Left renal cortex interstitium (tissue), 4 donors: ENCODE results near the gene MTHFSD. TPM values are rescaled to one million over a fixed set of nuclear protein-coding genes. Genes with fewer than 3 reads are reported as not detected.
"Not testable (repeated sequence)": the region's sequence is repeated elsewhere in the genome, so short reads cannot be mapped to it uniquely, and the experiment has no call there.

Source experiments
- DNase-seq, 4 donors: peaks; one replicate each; pipeline ENCODE4 v3.0.0-alpha.2; 2013; ENCODE audit warnings: low read depth in 4 of 4, low spot score in 2 of 4, missing footprints in 1 of 4
- polyA plus RNA-seq, 4 donors: library from polyadenylated mRNA; unstranded; fragments of 120-200 nt; gene quantifications; one replicate each; pipeline ENCODE4 v1.2.1, GENCODE V29; 2013; ENCODE audit not compliant: insufficient read length in 4 of 4

The MTHFSD gene
- 10 to 100 TPM; 19.1 to 33.8 (median 28.3) TPM for polyA plus RNA-seq

GRCh38 chr16:86554917-86555703, at the start of gene MTHFSD:
Gene MTHFSD, minus strand, starts transcription at chr16:86555235. Its CDS starts 51 bp downstream, at chr16:86555184.
- DNase-seq: peak in 3 of 4 donors; percentile 17 to 90 (median 87)

GRCh38 chr16:86604436-86605193, 49.6 kb upstream of the MTHFSD start:
- no peak for DNase-seq

GRCh38 chr16:86602521-86602920, 47.5 kb upstream of the MTHFSD start:
- no peak for DNase-seq

- no peak for DNase-seq
Measured at GRCh38 chr16:86601356-86601755, 46.3 kb upstream of the MTHFSD start.

- no peak for DNase-seq
Measured at GRCh38 chr16:86598607-86599565, 43.9 kb upstream of the MTHFSD start.

- DNase-seq: no peak
Measured at GRCh38 chr16:86597880-86598606, 43.0 kb upstream of the MTHFSD start.

GRCh38 chr16:86597126-86597879, 42.3 kb upstream of the MTHFSD start:
- no peak for DNase-seq

- no peak for DNase-seq
Measured at GRCh38 chr16:86595983-86596605, 41.1 kb upstream of the MTHFSD start.

GRCh38 chr16:86594721-86595120, 39.7 kb upstream of the MTHFSD start:
- DNase-seq: no peak

GRCh38 chr16:86593913-86594620, 39.0 kb upstream of the MTHFSD start:
- no peak for DNase-seq

GRCh38 chr16:86591270-86591669, 36.2 kb upstream of the MTHFSD start:
- no peak for DNase-seq

- DNase-seq: no peak
Measured at GRCh38 chr16:86590501-86591144, 35.6 kb upstream of the MTHFSD start.

- DNase-seq: not testable (repeated sequence)
Measured at GRCh38 chr16:86587955-86588354, 32.9 kb upstream of the MTHFSD start.

GRCh38 chr16:86587487-86587886, 32.5 kb upstream of the MTHFSD start:
- DNase-seq: no peak

- no peak for DNase-seq
Measured at GRCh38 chr16:86585821-86586611, 31.0 kb upstream of the MTHFSD start.

- no peak for DNase-seq
Measured at GRCh38 chr16:86584726-86585721, 30.0 kb upstream of the MTHFSD start.
